PC-3 (cell line): ENCODE data around the gene LAMB2. TPM values are rescaled to one million over a fixed set of nuclear protein-coding genes. Genes with fewer than 3 reads are reported as not detected.

ENCODE experiments used
- ATAC-seq: fragments of 200-7000 bp; cut with Tn5 transposase; 2 replicates; pipeline ENCODE4 v1.9.1; 2020; ENCODE audit warnings: mild to moderate bottlenecking, moderate library complexity
- BruUV-seq: library from RNA; stranded (reverse); fragments of 400-500 nt; replicated peaks from 2 replicates; lab custom pipeline; 2021; lab: Mats Ljungman, UMichigan
- CTCF ChIA-PET: fragments of 300-600 bp; sonication (Branson Sonifier 250); formaldehyde crosslinking; loops from one replicate; lab custom pipeline; 2022; ENCODE audit warnings: antibody characterized with exemption; lab: Charles Lee
- POLR2A ChIA-PET: fragments of 300-600 bp; sonication (Branson Sonifier 250); formaldehyde crosslinking; loops from one replicate; lab custom pipeline; 2022; ENCODE audit warnings: antibody characterized with exemption; ENCODE audit not compliant: unreplicated experiment; lab: Charles Lee
- DNase-seq: peaks from one replicate; pipeline ENCODE4 v3.0.0-alpha.2; 2015
- H2AFZ ChIP-seq: fragments of 300-600 bp; sonication (generic); 2 replicates; pipeline ENCODE4 v1.6.0; 2016; ENCODE audit warnings: antibody characterized with exemption, low read length
- H3F3A ChIP-seq: fragments of 300-600 bp; sonication (generic); one replicate; pipeline ENCODE4 v1.6.0; 2017; ENCODE audit warnings: antibody characterized with exemption, low read length, control low read depth, mild to moderate bottlenecking; ENCODE audit not compliant: unreplicated experiment
- H3K27ac ChIP-seq: fragments of 300-600 bp; sonication (generic); 2 replicates; pipeline ENCODE4 v1.5.1; 2016; ENCODE audit warnings: mild to moderate bottlenecking, low read length
- H3K27me3 ChIP-seq: fragments of 300-600 bp; sonication (generic); 2 replicates; pipeline ENCODE4 v1.6.1; 2016; ENCODE audit warnings: low read length, mixed read lengths
- H3K36me3 ChIP-seq: fragments of 300-600 bp; sonication (generic); 2 replicates; pipeline ENCODE4 v1.6.1; 2016; ENCODE audit warnings: low read depth, mixed run types, low read length, mixed read lengths
- H3K4me1 ChIP-seq: fragments of 300-600 bp; sonication (generic); 2 replicates; pipeline ENCODE4 v1.5.1; 2016; ENCODE audit warnings: low read length; ENCODE audit not compliant: insufficient read depth
- H3K4me2 ChIP-seq: fragments of 300-600 bp; sonication (generic); 2 replicates; pipeline ENCODE4 v1.6.0; 2016; ENCODE audit warnings: low read length
- H3K4me3 ChIP-seq: fragments of 300-600 bp; sonication (generic); 2 replicates; pipeline ENCODE4 v1.5.1; 2016; ENCODE audit warnings: mild to moderate bottlenecking, low read length, mixed read lengths
- H3K79me2 ChIP-seq: fragments of 300-600 bp; sonication (generic); 2 replicates; pipeline ENCODE4 v1.6.1; 2017; ENCODE audit warnings: low read length, mixed read lengths
- H3K9ac ChIP-seq: fragments of 300-600 bp; sonication (generic); 2 replicates; pipeline ENCODE4 v1.6.0; 2016; ENCODE audit warnings: mild to moderate bottlenecking, low read length
- H3K9me2 ChIP-seq: fragments of 300-600 bp; sonication (generic); replicated peaks from 2 replicates; pipeline ENCODE4 v1.6.1; 2016; ENCODE audit warnings: mixed run types, low read length, mixed read lengths
- H3K9me3 ChIP-seq: fragments of 300-600 bp; sonication (generic); 2 replicates; pipeline ENCODE4 v1.6.1; 2016; ENCODE audit warnings: low read length, mixed read lengths
- H4K20me1 ChIP-seq: fragments of 300-600 bp; sonication (generic); 2 replicates; pipeline ENCODE4 v1.6.1; 2016; ENCODE audit warnings: low read length, mixed read lengths
- CTCF ChIP-seq: fragments of 300-600 bp; sonication (generic); conservative IDR thresholded peaks from 2 replicates; pipeline ENCODE4 v1.5.1; 2017; ENCODE audit warnings: antibody characterized with exemption, low read depth, mild to moderate bottlenecking, low read length
- EZH2 ChIP-seq: fragments of 300-600 bp; sonication (generic); IDR thresholded peaks from one replicate; pipeline ENCODE4 v1.6.1; 2017; ENCODE audit warnings: antibody characterized with exemption, mild to moderate bottlenecking, low read length; ENCODE audit not compliant: unreplicated experiment
- EZH2phosphoT487 ChIP-seq: fragments of 300-600 bp; sonication (generic); IDR thresholded peaks from 2 replicates; pipeline ENCODE4 v1.6.1; 2018; ENCODE audit warnings: mild to moderate bottlenecking, antibody characterized with exemption, low read length, borderline replicate concordance
- intact Hi-C: fragments of 100-400 bp; cut with micrococcal nuclease; formaldehyde crosslinking; loops from 2 replicates; pipeline ENCODE4 v1.9.0; 2023
- total RNA-seq: library from RNA; depleted of rRNA; stranded (reverse); fragments of >200 nt; gene quantifications from 2 replicates; pipeline ENCODE4 v1.2.3, GENCODE V29; 2014

Gene LAMB2
- total RNA-seq, 1 experiment from 2014 or later = 240 TPM

- Histone ChIP-seq H3K4me3 (peak overlapping the region; percentile 91), H3F3A (peaks cover 6% of the 10 kb centered on the region), H3K4me2 (peak overlapping the region; percentile 98), H2AFZ (peak overlapping the region; percentile 89), H3K9me3 (no peaks in the 10 kb centered on the region), H3K27me3 (no peaks in the 10 kb centered on the region), H4K20me1 (no peaks in the 10 kb centered on the region), H3K9me2 (no peaks in the 10 kb centered on the region), H3K79me2 (peaks cover 29% of the 10 kb centered on the region), H3K9ac (peak overlapping the region; percentile 92), H3K27ac (peak overlapping the region; percentile 50), H3K4me1 (peaks cover 21% of the 10 kb centered on the region), H3K36me3 (peaks cover 38% of the 10 kb centered on the region)
- CTCF ChIA-PET = no interaction called here
- TSS peak; percentile 56 for BruUV-seq
- intact Hi-C loops = loop anchor here (1.0 kb wide), 1 partner anchor 10 kb away; the partner anchor contains the start of gene QRICH1
- ATAC-seq (no peak), DNase-seq (no peak)
- POLR2A ChIA-PET = interaction anchor here (0.9 kb wide), 1 partner anchor 9 kb away, joined by 3 read pairs; no protein-coding TSS in a partner anchor
- TF ChIP-seq EZH2phosphoT487 = no peak
- TF ChIP-seq EZH2 = no peak
- TF ChIP-seq CTCF = no peak
Observed at GRCh38 chr3:49104052-49104426, 28.8 kb downstream of the LAMB2 start.

- H3K9me2 ChIP-seq = no peaks in the 10 kb centered on the region
Observed at GRCh38 chr3:49100046-49100615, 32.7 kb downstream of the LAMB2 start.

More at GRCh38 chr3:49100046-49100615, 32.7 kb downstream of the LAMB2 start:
- no peak overlapping the region for H2AFZ ChIP-seq
- no peak for TF ChIP-seq CTCF
- TF ChIP-seq EZH2 = no peak
- TF ChIP-seq EZH2phosphoT487 = no peak
- no peaks in the 10 kb centered on the region for H3K27me3 ChIP-seq
- H3F3A ChIP-seq = no peaks in the 10 kb centered on the region
- H3K79me2 ChIP-seq = peaks cover 28% of the 10 kb centered on the region
- no peak overlapping the region for H3K4me2 ChIP-seq
- peaks cover 48% of the 10 kb centered on the region for H3K36me3 ChIP-seq
- H3K4me1 ChIP-seq = peaks cover 16% of the 10 kb centered on the region
- BruUV-seq = no TSS peak
- CTCF ChIA-PET = no interaction called here
- H3K9ac ChIP-seq = no peak overlapping the region
- no peak overlapping the region for H3K4me3 ChIP-seq
- H4K20me1 ChIP-seq = no peaks in the 10 kb centered on the region
- POLR2A ChIA-PET = interaction anchor here (0.6 kb wide), 1 partner anchor 8 kb away, joined by 5 read pairs; no protein-coding TSS in a partner anchor
- intact Hi-C loops = no loop called here
- H3K9me3 ChIP-seq = no peaks in the 10 kb centered on the region
- H3K27ac ChIP-seq = no peak overlapping the region
- no peak for DNase-seq
- ATAC-seq = no peak
